K562 (cell line): ENCODE results near the gene USB1. TPM values are rescaled to one million over a fixed set of nuclear protein-coding genes. Genes with fewer than 3 reads are reported as not detected.

Source experiments
- ATAC-seq: fragments of 200-7000 bp; cut with Tn5 transposase; 3 replicates; pipeline ENCODE4 v1.9.1; 2020; ENCODE audit warnings: moderate library complexity
- BruUV-seq: library from RNA; stranded (reverse); fragments of 400-500 nt; replicated peaks from 2 replicates; lab custom pipeline; 2021; lab: Mats Ljungman, UMichigan
- CTCF ChIA-PET: fragments of 300-600 bp; formaldehyde crosslinking; extraction: SDS; loops from one replicate; lab custom pipeline; 2021; ENCODE audit warnings: low intra/inter-chr PET ratio; lab: Yijun Ruan, JAX
- POLR2A ChIA-PET: fragments of 300-600, 350-650 bp; sonication (Branson Sonifier 250); formaldehyde crosslinking; extraction: SDS; loops from one replicate; lab custom pipeline; 2021; ENCODE audit warnings: antibody characterized with exemption, inconsistent platforms; lab: Yijun Ruan, JAX
- DNase-seq, 4 experiments: peaks; one replicate each; pipeline versions ENCODE4 v3.0.0 to v3.0.0-alpha.2; 2011 to 2018; ENCODE audit warnings: low spot score in 3 of 4, mixed read lengths in 3 of 4; ENCODE audit errors: extremely low read depth in 1 of 4
- FAIRE-seq: peaks from 2 replicates; lab custom pipeline; 2011; peaks lifted over from hg19 to GRCh38; lab: Jason Lieb, UNC
- H2AFZ ChIP-seq: 2 replicates; pipeline ENCODE4 v1.6.0; 2011; ENCODE audit warnings: low read depth, low read length, control low read depth, inconsistent platforms
- H3K27ac ChIP-seq: fragments of 200-600 bp; 3 replicates; pipeline ENCODE4 v1.8.0; 2011; ENCODE audit warnings: low read depth, mild to moderate bottlenecking, control low read depth, inconsistent platforms, low read length, moderate library complexity, mixed read lengths; ENCODE audit errors: extremely low read depth
- H3K27me3 ChIP-seq, 2 experiments: fragments of 300-600 bp in 1 of 2; 2 replicates in 1 of 2; 3 replicates in 1 of 2; pipeline versions ENCODE4 v1.6.0 to v1.8.0; 2011; ENCODE audit warnings: inconsistent platforms in 2 of 2, low read length in 2 of 2, mild to moderate bottlenecking in 1 of 2, mixed read lengths in 1 of 2, moderate library complexity in 1 of 2; ENCODE audit not compliant: control insufficient read depth in 2 of 2, insufficient read depth in 2 of 2
- H3K36me3 ChIP-seq: fragments of 300-600 bp; 3 replicates; pipeline ENCODE4 v1.8.0; 2011; ENCODE audit warnings: mild to moderate bottlenecking, low read length, inconsistent platforms; ENCODE audit not compliant: control insufficient read depth, insufficient read depth
- H3K4me1 ChIP-seq, 2 experiments: fragments of 200-600 bp in 1 of 2; replicated peaks in 1 of 2; 2 replicates in 1 of 2; 3 replicates in 1 of 2; pipeline versions ENCODE4 v1.5.1 to v1.8.0; 2011; ENCODE audit warnings: inconsistent platforms in 2 of 2, low read length in 2 of 2, mild to moderate bottlenecking in 1 of 2, mixed read lengths in 1 of 2, moderate library complexity in 1 of 2; ENCODE audit not compliant: control insufficient read depth in 2 of 2, insufficient read depth in 2 of 2
- H3K4me2 ChIP-seq: 2 replicates; pipeline ENCODE4 v1.6.1; 2011; ENCODE audit warnings: low read length, control low read depth, inconsistent platforms, mixed read lengths; ENCODE audit not compliant: insufficient read depth
- H3K4me3 ChIP-seq: fragments of 200-600 bp; sonication (generic), shearing (Covaris generic); 2 replicates; pipeline ENCODE4 v1.5.1; 2016; ENCODE audit warnings: control low read depth, inconsistent platforms
- H3K79me2 ChIP-seq: fragments of 200-600 bp; 3 replicates; pipeline ENCODE4 v1.8.0; 2011; ENCODE audit warnings: low read length, inconsistent platforms; ENCODE audit not compliant: control insufficient read depth, insufficient read depth
- H3K9ac ChIP-seq, 2 experiments: 2 replicates each; pipeline versions ENCODE4 v1.6.0 to v1.6.1; 2011; ENCODE audit warnings: low read depth in 2 of 2, low read length in 2 of 2, control low read depth in 1 of 2, inconsistent platforms in 1 of 2, mild to moderate bottlenecking in 1 of 2, mixed read lengths in 1 of 2; ENCODE audit not compliant: insufficient read depth in 1 of 2
- H3K9me1 ChIP-seq: one replicate; pipeline ENCODE4 v1.6.0; 2011; ENCODE audit warnings: inconsistent platforms, mild to moderate bottlenecking, low read length, moderate library complexity; ENCODE audit not compliant: control insufficient read depth, insufficient read depth
- H3K9me3 ChIP-seq: replicated peaks from 2 replicates; pipeline ENCODE4 v1.5.1; 2011; ENCODE audit warnings: low read depth, low read length, inconsistent platforms; ENCODE audit not compliant: control insufficient read depth, insufficient read depth
- H4K20me1 ChIP-seq: replicated peaks from 2 replicates; pipeline ENCODE4 v1.6.1; 2011; ENCODE audit warnings: low read length, inconsistent platforms, mixed read lengths; ENCODE audit not compliant: control insufficient read depth, insufficient read depth
- CTCF ChIP-seq, 3 experiments: IDR thresholded peaks in 2 of 3; conservative IDR thresholded peaks in 1 of 3; 2 replicates each; pipeline ENCODE4 v1.5.1; 2011 to 2012; ENCODE audit warnings: low read length in 3 of 3, mild to moderate bottlenecking in 3 of 3, control low read depth in 2 of 3, improper control_type of control experiment in 1 of 3, inconsistent platforms in 1 of 3, low read depth in 1 of 3, mixed read lengths in 1 of 3, moderate library complexity in 1 of 3; ENCODE audit not compliant: insufficient read depth in 2 of 3
- EGR1 ChIP-seq: fragments of 450-650 bp; conservative IDR thresholded peaks from 2 replicates; pipeline ENCODE4 v1.6.1; 2017; ENCODE audit warnings: mild to moderate bottlenecking
- KDM5B ChIP-seq: fragments of 200-600 bp; sonication (generic); IDR thresholded peaks from 2 replicates; pipeline ENCODE4 v1.6.1; 2012; ENCODE audit warnings: low read depth, mild to moderate bottlenecking, moderate library complexity, low read length, control low read depth, inconsistent platforms; ENCODE audit not compliant: insufficient replicate concordance
- MAZ ChIP-seq, 2 experiments: fragments of 450-650 bp in 1 of 2; sonication (generic) in 1 of 2; formaldehyde crosslinking; IDR thresholded peaks in 1 of 2; conservative IDR thresholded peaks in 1 of 2; 2 replicates each; pipeline versions ENCODE4 v1.4.0 to v1.5.0; 2020; ENCODE audit warnings: mild to moderate bottlenecking in 1 of 2, missing genetic modification reagents in 1 of 2
- NCOA2 ChIP-seq, 2 experiments: fragments of 450-650 bp; IDR thresholded peaks; 2 replicates each; pipeline ENCODE4 v1.6.1; 2018; ENCODE audit warnings: mild to moderate bottlenecking in 2 of 2, moderate library complexity in 1 of 2; ENCODE audit not compliant: partially characterized antibody in 2 of 2
- NCOA6 ChIP-seq: fragments of 450-650 bp; IDR thresholded peaks from 2 replicates; pipeline ENCODE4 v1.6.1; 2017; ENCODE audit warnings: mild to moderate bottlenecking
- TFAP4 ChIP-seq: sonication (generic); formaldehyde crosslinking; IDR thresholded peaks from 2 replicates; pipeline ENCODE4 v1.8.0; 2022; ENCODE audit warnings: missing genetic modification reagents, mild to moderate bottlenecking, moderate library complexity, borderline replicate concordance
- ZBTB7A ChIP-seq: IDR thresholded peaks from 2 replicates; pipeline ENCODE4 v1.6.1; 2011; ENCODE audit warnings: low read depth, mild to moderate bottlenecking, low read length, moderate library complexity, borderline replicate concordance; ENCODE audit not compliant: control insufficient read depth
- WGBS: fragments of 100-300 bp; shearing (Covaris generic); methylation state at CpG from one replicate; pipeline ENCODE4 v1.1.6; 2016; ENCODE audit warnings: low coverage, mixed read lengths; ENCODE audit not compliant: insufficient coverage; ENCODE audit errors: missing lambda C conversion rate; 5-methylcytosine and 5-hydroxymethylcytosine counted together
- in situ Hi-C: fragments of 300-500 bp; cut with MboI; formaldehyde crosslinking; loops from 4 replicates; pipeline ENCODE4 v1.15.0; 2018; ENCODE audit warnings: inconsistent platforms, mixed read lengths
- intact Hi-C: fragments of 100-400 bp; cut with micrococcal nuclease; formaldehyde crosslinking; loops from 2 replicates; pipeline ENCODE4 v1.14.2; 2022
- polyA plus RNA-seq, 8 experiments: library from polyadenylated mRNA; depleted of rRNA in 4 of 8; stranded (reverse) in 5 of 8; unstranded in 3 of 8; fragments of >200 nt; fragmentation: Nextera tagmentation in 2 of 8; fragmentation: Illumina TruSeq in 1 of 8; extraction: Ambion mirVana in 2 of 8; extraction: Trizol in 1 of 8; gene quantifications; 2 replicates each; pipeline versions ENCODE4 v1.2.1 to v1.2.3, GENCODE V29; 2011 to 2014; ENCODE audit warnings: inconsistent platforms in 1 of 8, missing spikeins in 1 of 8
- total RNA-seq, 7 experiments: library from RNA; depleted of rRNA in 6 of 7; stranded (reverse); fragments of >200 nt in 6 of 7; fragmentation: Illumina TruSeq in 2 of 7; extraction: Trizol in 2 of 7; gene quantifications; 2 replicates each; pipeline versions ENCODE4 v1.2.1 to v1.2.3, GENCODE V29; 2011 to 2021; ENCODE audit warnings: low replicate concordance in 1 of 7

The USB1 gene
- total and polyA plus RNA-seq, 9 of the 15 experiments (the other 6 are each of a cell fraction or from before 2014, with no cell fraction given), result 11.6 to 73.6 (median 19.4) TPM

GRCh38 chr16:58026705-58027160 lies 25.5 kb downstream of the USB1 start:
- Histone ChIP-seq H3K9me3 (no peaks in the 10 kb centered on the region), H3K4me1 (peaks cover 12 to 57% of the 10 kb centered on the region in 2 experiments; a peak in 4 of 5 replicates), H3K27ac (no peak overlapping the region), H3K36me3 (no peaks in the 10 kb centered on the region), H3K79me2 (peaks cover 17% of the 10 kb centered on the region; the same call in 2 of the 3 replicates), H3K9me1 (no peaks in the 10 kb centered on the region), H3K27me3 (no peaks in the 10 kb centered on the region), H2AFZ (peak overlapping the region; percentile 98; the same call in 1 of the 2 replicates), H3K4me2 (peak overlapping the region; percentile 81), H3K9ac (peak overlapping the region; percentile 70 to 90), H3K4me3 (peak overlapping the region; percentile 79), H4K20me1 (no peaks in the 10 kb centered on the region)
- intact Hi-C loops (loop anchor here (10.0 kb wide), 2 partner anchors 168 to 728 kb away; partner anchors contain the start of gene CSNK2A2), in situ Hi-C loops (no loop called here)
- DNase-seq (peak in 3 of 4 experiments; percentile 31 to 54 (median 46)), ATAC-seq (peak; percentile 1), FAIRE-seq (no peak)
- TSS peak; percentile 33 for BruUV-seq
- TF ChIP-seq KDM5B (peak; percentile 22), NCOA2 (IDR thresholded peaks at IDR 0.05; ENCODE audit: partially characterized antibody in 2 of 2) (no peak), MAZ (CRISPR knock-in tag; conservative IDR thresholded peaks at IDR 0.05 in 1 of 2, IDR thresholded peaks at IDR 0.05 in 1 of 2) (peak in 1 of 2 experiments; percentile 68; a peak in 2 of 4 replicates), EGR1 (peak; percentile 57), NCOA6 (no peak), ZBTB7A (peak; percentile 86), TFAP4 (CRISPR knock-in tag) (0 out of 2 replicates have a peak, but pooled peaks have one; percentile 24), CTCF (IDR thresholded peaks at IDR 0.05 in 2 of 3, conservative IDR thresholded peaks at IDR 0.05 in 1 of 3; ENCODE audit: insufficient read depth in 2 of 3, low read depth in 1 of 3, low read length in 3 of 3) (peak in 1 of 3 experiments; percentile 22; a peak in 1 of 6 replicates)
- ChIA-PET CTCF (no interaction called here), POLR2A (no interaction called here)
- WGBS, result 3% methylated on average over 22 of the region's 38 CpGs
